Stimulated activated CD8-positive, alpha-beta memory T cell treated with anti-CD3 and anti-CD28 coated beads, Interleukin-12 subunit alpha, Interleukin-12 subunit beta, amount 100 ng/mL, for 4 hours (primary cell): ENCODE data around the gene DUSP2.

ENCODE experiments used
- DNase-seq: peaks from one replicate; pipeline ENCODE4 v3.0.0-alpha.2; 2020; ENCODE audit warnings: low read depth

Gene DUSP2

GRCh38 chr2:96145036-96145847 lies at the start of gene DUSP2:
Gene DUSP2, minus strand, starts transcription at chr2:96145440. Its CDS starts 86 bp downstream, at chr2:96145354.
- DNase-seq: peak; percentile 94

- DNase-seq: no peak
Measured at GRCh38 chr2:96191937-96192670, 46.9 kb upstream of the DUSP2 start.

GRCh38 chr2:96188821-96189526 lies 43.7 kb upstream of the DUSP2 start:
- no peak for DNase-seq

- no peak for DNase-seq
Measured at GRCh38 chr2:96186562-96186961, 41.3 kb upstream of the DUSP2 start.

GRCh38 chr2:96185516-96185915 lies 40.3 kb upstream of the DUSP2 start:
- no peak for DNase-seq

GRCh38 chr2:96184989-96185388 lies 39.7 kb upstream of the DUSP2 start:
- no peak for DNase-seq

GRCh38 chr2:96184188-96184587 lies 38.9 kb upstream of the DUSP2 start:
- DNase-seq: no peak

GRCh38 chr2:96181529-96181928 lies 36.3 kb upstream of the DUSP2 start:
- no peak for DNase-seq

- DNase-seq: no peak
Measured at GRCh38 chr2:96180521-96180920, 35.3 kb upstream of the DUSP2 start.

- DNase-seq: no peak
Measured at GRCh38 chr2:96180002-96180401, 34.8 kb upstream of the DUSP2 start.

GRCh38 chr2:96176661-96177060 lies 31.4 kb upstream of the DUSP2 start:
- no peak for DNase-seq

GRCh38 chr2:96175951-96176350 lies 30.7 kb upstream of the DUSP2 start:
- no peak for DNase-seq

- peak; percentile 70 for DNase-seq
Measured at GRCh38 chr2:96174251-96175144, 29.3 kb upstream of the DUSP2 start.

GRCh38 chr2:96171831-96172230 lies 26.6 kb upstream of the DUSP2 start:
- DNase-seq: no peak

GRCh38 chr2:96170626-96171025 lies 25.4 kb upstream of the DUSP2 start:
- no peak for DNase-seq

GRCh38 chr2:96169868-96170507 lies 24.7 kb upstream of the DUSP2 start:
- no peak for DNase-seq

- no peak for DNase-seq
Measured at GRCh38 chr2:96167407-96168013, 22.3 kb upstream of the DUSP2 start.

- DNase-seq: peak; percentile 45
Measured at GRCh38 chr2:96164459-96165184, 19.4 kb upstream of the DUSP2 start.

- DNase-seq: peak; percentile 86
Measured at GRCh38 chr2:96163768-96164429, 18.7 kb upstream of the DUSP2 start.

GRCh38 chr2:96163415-96163767 lies 18.2 kb upstream of the DUSP2 start:
- DNase-seq: no peak
